HG02588 (cell line): ENCODE measurements around the gene RAB12.
"Not testable (repeated sequence)": the region's sequence is repeated elsewhere in the genome, so short reads cannot be mapped to it uniquely, and the experiment has no call there.

ENCODE experiments used
- ATAC-seq: cut with Tn5 transposase; IDR thresholded peaks from one replicate; pipeline ENCODE4 v1.9.1; 2021; ENCODE audit warnings: mild to moderate bottlenecking, moderate library complexity; ENCODE audit not compliant: unreplicated experiment

RAB12 gene

GRCh38 chr18:8608795-8609658 lies at the start of gene RAB12:
RAB12 (plus strand) TSS chr18:8609437; CDS start chr18:8609440, 3 bp downstream.
- ATAC-seq: peak; percentile 64

GRCh38 chr18:8559612-8560186 lies 49.5 kb upstream of the RAB12 start:
- no peak for ATAC-seq

GRCh38 chr18:8561123-8561910 lies 47.9 kb upstream of the RAB12 start:
- no peak for ATAC-seq

GRCh38 chr18:8562070-8562469 lies 47.2 kb upstream of the RAB12 start:
- ATAC-seq: no peak

- ATAC-seq: no peak
Observed at GRCh38 chr18:8562919-8563318, 46.3 kb upstream of the RAB12 start.

GRCh38 chr18:8571399-8571798 lies 37.8 kb upstream of the RAB12 start:
- ATAC-seq: no peak

- ATAC-seq: not testable (repeated sequence)
Observed at GRCh38 chr18:8573766-8574165, 35.5 kb upstream of the RAB12 start.

GRCh38 chr18:8584798-8585197 lies 24.4 kb upstream of the RAB12 start:
- ATAC-seq: no peak

GRCh38 chr18:8586941-8587340 lies 22.3 kb upstream of the RAB12 start:
- no peak for ATAC-seq

- ATAC-seq: no peak
Observed at GRCh38 chr18:8595445-8595844, 13.8 kb upstream of the RAB12 start.

GRCh38 chr18:8601277-8602032 lies 7.8 kb upstream of the RAB12 start:
- peak; percentile 64 for ATAC-seq

GRCh38 chr18:8602040-8602439 lies 7.2 kb upstream of the RAB12 start:
- peak; percentile 20 for ATAC-seq

GRCh38 chr18:8602557-8602956 lies 6.7 kb upstream of the RAB12 start:
- no peak for ATAC-seq

- ATAC-seq: no peak
Observed at GRCh38 chr18:8603663-8604520, 5.3 kb upstream of the RAB12 start.

- no peak for ATAC-seq
Observed at GRCh38 chr18:8605974-8606373, 3.3 kb upstream of the RAB12 start.

GRCh38 chr18:8607776-8608742 lies 1.2 kb upstream of the RAB12 start:
- no peak for ATAC-seq

- ATAC-seq: peak; percentile 20
Observed at GRCh38 chr18:8609659-8610458, 622 bp downstream of the RAB12 start.

GRCh38 chr18:8610459-8610851 lies 1.2 kb downstream of the RAB12 start:
- no peak for ATAC-seq
